Testis (tissue), 2 donors: ENCODE data around the gene SND1.

Experiments used
- POLR2A ChIP-seq: fragments of 450-650 bp; IDR thresholded peaks from one replicate; pipeline ENCODE4 v1.6.1; 2017; ENCODE audit warnings: antibody characterized with exemption, mild to moderate bottlenecking, moderate library complexity
- TF ChIP-seq, protein P1 (sequence below), 3 experiments: fragments of 450-650 bp in 2 of 3; fragments of 200-600 bp in 1 of 3; sonication (generic) in 1 of 3; IDR thresholded peaks; one replicate each; pipeline ENCODE4 v1.5.1; 2016 to 2019; ENCODE audit warnings: antibody characterized with exemption in 3 of 3, mild to moderate bottlenecking in 2 of 3, moderate library complexity in 1 of 3

DNA sequence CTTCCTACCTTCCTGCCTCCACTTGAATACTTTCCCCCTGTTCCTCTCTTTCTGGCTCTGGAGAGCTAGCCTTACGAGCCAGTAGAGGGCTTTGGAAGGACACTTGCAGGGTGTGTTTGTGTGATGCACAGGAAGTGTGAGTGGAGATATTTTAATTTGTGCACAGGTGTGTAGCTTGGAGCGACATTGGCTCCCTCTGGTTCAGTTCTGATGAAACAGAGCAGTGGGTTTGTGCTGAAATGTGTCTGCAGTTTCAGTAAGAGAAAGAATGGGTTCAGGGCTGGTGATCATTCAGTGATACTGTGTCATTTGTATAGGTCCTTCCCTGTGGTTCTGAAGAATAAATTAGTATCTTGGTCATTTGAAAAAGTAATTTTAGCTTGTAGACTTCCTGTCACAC, 86.9 kb downstream of the SND1 start:
- TF ChIP-seq, protein P1, sequence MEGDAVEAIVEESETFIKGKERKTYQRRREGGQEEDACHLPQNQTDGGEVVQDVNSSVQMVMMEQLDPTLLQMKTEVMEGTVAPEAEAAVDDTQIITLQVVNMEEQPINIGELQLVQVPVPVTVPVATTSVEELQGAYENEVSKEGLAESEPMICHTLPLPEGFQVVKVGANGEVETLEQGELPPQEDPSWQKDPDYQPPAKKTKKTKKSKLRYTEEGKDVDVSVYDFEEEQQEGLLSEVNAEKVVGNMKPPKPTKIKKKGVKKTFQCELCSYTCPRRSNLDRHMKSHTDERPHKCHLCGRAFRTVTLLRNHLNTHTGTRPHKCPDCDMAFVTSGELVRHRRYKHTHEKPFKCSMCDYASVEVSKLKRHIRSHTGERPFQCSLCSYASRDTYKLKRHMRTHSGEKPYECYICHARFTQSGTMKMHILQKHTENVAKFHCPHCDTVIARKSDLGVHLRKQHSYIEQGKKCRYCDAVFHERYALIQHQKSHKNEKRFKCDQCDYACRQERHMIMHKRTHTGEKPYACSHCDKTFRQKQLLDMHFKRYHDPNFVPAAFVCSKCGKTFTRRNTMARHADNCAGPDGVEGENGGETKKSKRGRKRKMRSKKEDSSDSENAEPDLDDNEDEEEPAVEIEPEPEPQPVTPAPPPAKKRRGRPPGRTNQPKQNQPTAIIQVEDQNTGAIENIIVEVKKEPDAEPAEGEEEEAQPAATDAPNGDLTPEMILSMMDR (IDR thresholded peaks at IDR 0.05) = no peak
- TF ChIP-seq POLR2A = no peak
